GM12873 (cell line): ENCODE data around the gene NACAD.

Experiments
- CTCF ChIP-seq: IDR thresholded peaks from 2 replicates; pipeline ENCODE4 v1.5.1; 2012; ENCODE audit warnings: low read depth, mild to moderate bottlenecking, moderate library complexity, low read length, control low read depth; ENCODE audit not compliant: insufficient read depth; ENCODE audit errors: missing control alignments

The NACAD gene

GRCh38 chr7:45053401-45053800 is 35.4 kb downstream of the NACAD start:
- TF ChIP-seq CTCF, result no peak

GRCh38 chr7:45052011-45052410 is 36.8 kb downstream of the NACAD start:
- TF ChIP-seq CTCF, result no peak

GRCh38 chr7:45050198-45050597 is 38.6 kb downstream of the NACAD start:
- TF ChIP-seq CTCF, result no peak

- no peak for TF ChIP-seq CTCF
Measured at GRCh38 chr7:45048748-45049147, 40.0 kb downstream of the NACAD start.

- no peak for TF ChIP-seq CTCF
Measured at GRCh38 chr7:45044338-45044737, 44.4 kb downstream of the NACAD start.

- no peak for TF ChIP-seq CTCF
Measured at GRCh38 chr7:45039106-45039505, 49.7 kb downstream of the NACAD start.

- TF ChIP-seq CTCF, result no peak
Measured at GRCh38 chr7:45037876-45038275, 50.9 kb downstream of the NACAD start.

- TF ChIP-seq CTCF, result no peak
Measured at GRCh38 chr7:45036796-45037195, 52.0 kb downstream of the NACAD start.
